Lung (tissue), 12 donors: ENCODE measurements around the gene CDC5L. TPM values are rescaled to one million over a fixed set of nuclear protein-coding genes. Genes with fewer than 3 reads are reported as not detected.
A peak's percentile ranks its signal among the peaks of the same experiment; 100 is the strongest.
"Not testable (repeated sequence)": the region's sequence is repeated elsewhere in the genome, so short reads cannot be mapped to it uniquely, and the experiment has no call there.

Experiments
- ATAC-seq: fragments of 200-7000 bp; cut with Tn5 transposase; one replicate; pipeline ENCODE4 v1.9.1; 2020; ENCODE audit warnings: moderate number of reproducible peaks; ENCODE audit not compliant: insufficient read depth, low FRiP score
- DNase-seq, 3 donors: peaks; one replicate each; pipeline ENCODE4 v3.0.0-alpha.2; 2013 to 2017
- H3K27ac ChIP-seq, 2 donors: one replicate each; pipeline ENCODE4 v1.5.1; 2013; ENCODE audit warnings: mild to moderate bottlenecking in 2 of 2, moderate library complexity in 2 of 2, control low read depth in 1 of 2, inconsistent platforms in 1 of 2, low read depth in 1 of 2, low read length in 1 of 2
- H3K27me3 ChIP-seq, 3 donors: one replicate each; pipeline ENCODE4 v1.5.1; 2013; ENCODE audit warnings: low read length in 2 of 3; ENCODE audit not compliant: control insufficient read depth in 3 of 3, insufficient read depth in 3 of 3
- H3K36me3 ChIP-seq, 4 donors: one replicate each; pipeline ENCODE4 v1.5.1; 2013; ENCODE audit warnings: low read length in 4 of 4, mild to moderate bottlenecking in 1 of 4, moderate library complexity in 1 of 4; ENCODE audit not compliant: control insufficient read depth in 4 of 4, insufficient read depth in 4 of 4
- H3K4me1 ChIP-seq, 5 donors: one replicate each; pipeline ENCODE4 v1.5.1; 2013; ENCODE audit warnings: low read length in 5 of 5, mild to moderate bottlenecking in 2 of 5, moderate library complexity in 1 of 5; ENCODE audit not compliant: control insufficient read depth in 5 of 5, insufficient read depth in 5 of 5
- H3K4me3 ChIP-seq: one replicate; pipeline ENCODE4 v1.5.1; 2013; ENCODE audit warnings: mild to moderate bottlenecking, control low read depth, moderate library complexity
- H3K9ac ChIP-seq, 2 donors: one replicate each; pipeline ENCODE4 v1.5.1; 2013; ENCODE audit warnings: low read length in 2 of 2, control low read depth in 1 of 2; ENCODE audit not compliant: insufficient read depth in 1 of 2
- H3K9me3 ChIP-seq, 4 donors: one replicate each; pipeline ENCODE4 v1.5.1; 2013; ENCODE audit warnings: low read length in 3 of 4, mild to moderate bottlenecking in 1 of 4, moderate library complexity in 1 of 4; ENCODE audit not compliant: control insufficient read depth in 4 of 4, insufficient read depth in 3 of 4
- CTCF ChIP-seq: IDR thresholded peaks from 2 replicates; pipeline ENCODE4 v1.5.1; 2012; ENCODE audit warnings: mild to moderate bottlenecking; ENCODE audit errors: control extremely low read depth, extremely low read depth
- WGBS, 2 donors: extraction: QIAGEN DNeasy Blood & Tissue Kit; methylation state at CpG; one replicate each; pipeline ENCODE4 v1.1.7; 2013; 5-methylcytosine and 5-hydroxymethylcytosine counted together
- polyA plus RNA-seq, 2 donors: library from polyadenylated mRNA; stranded (reverse); fragments of 200-250 nt; gene quantifications; one replicate each; pipeline ENCODE4 v1.2.1, GENCODE V29; 2013
- total RNA-seq, 2 donors: library from RNA; depleted of rRNA in 1 of 2; stranded (reverse); fragments of >200 nt in 1 of 2; gene quantifications; one replicate each; pipeline ENCODE4 v1.2.1, GENCODE V29; 2014 to 2021
- donor health status: control.
- donor health status: control.
- donor health status: Bipolar disorder and iron deficiency.
- donor health status: healthy.
- donor health status: DM: yes; HTN: yes; CAD: no.

CDC5L gene
- total and polyA plus RNA-seq, 4 donors: 5.1 to 26.8 (median 11.3) TPM

DNA sequence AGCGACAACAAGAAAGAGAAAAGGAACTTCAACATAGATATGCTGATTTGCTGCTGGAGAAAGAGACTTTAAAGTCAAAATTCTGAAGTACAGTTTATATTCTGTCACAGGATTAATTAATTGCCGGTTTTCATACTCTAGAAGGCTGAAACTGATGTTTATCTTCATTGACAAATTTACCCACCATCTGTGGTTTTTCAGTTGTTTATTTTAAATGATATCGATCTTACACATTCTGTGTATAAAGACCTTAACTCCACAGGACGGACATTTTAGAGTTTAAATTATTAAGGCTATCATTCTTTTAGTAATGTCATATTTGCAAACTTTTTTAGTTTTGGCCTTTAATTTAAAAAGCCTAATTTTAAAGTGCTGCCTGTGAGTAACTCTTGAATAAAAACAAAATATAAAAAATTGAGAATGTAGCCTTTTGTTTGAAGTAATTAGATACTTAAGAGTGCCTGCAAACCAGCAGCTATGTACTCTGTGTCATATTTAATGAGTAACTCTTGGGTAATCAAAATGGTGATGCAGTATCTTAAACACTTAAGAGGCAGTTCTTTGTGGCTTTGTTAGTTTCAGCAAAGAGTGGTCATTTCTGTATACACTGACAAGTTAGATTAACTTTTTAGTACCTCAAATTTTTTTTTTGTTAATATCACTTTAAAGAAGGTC lies 59.3 kb downstream of the CDC5L start:
- DNase-seq (peak in 1 of 3 donors; percentile 33), ATAC-seq (no peak)
- Histone ChIP-seq H3K9me3 (peaks cover 0 to 6% (median 2%) of the 10 kb centered on the region in 4 donors), H3K36me3 (peaks cover 6 to 32% (median 19%) of the 10 kb centered on the region in 4 donors), H3K4me3 (no peak overlapping the region), H3K4me1 (peaks cover 0 to 16% (median 4%) of the 10 kb centered on the region in 5 donors), H3K27me3 (no peaks in the 10 kb centered on the region), H3K27ac (no peak overlapping the region), H3K9ac (no peak overlapping the region)
- no peak for TF ChIP-seq CTCF
- 56 to 77% methylated on average over 4 of the region's 4 CpGs for WGBS, 2 donors

GRCh38 chr6:44449181-44449580 lies 61.7 kb downstream of the CDC5L start:
- not testable (repeated sequence) for H3K27me3 ChIP-seq, ATAC-seq, DNase-seq, H3K9me3 ChIP-seq, H3K9ac ChIP-seq, H3K27ac ChIP-seq, H3K4me3 ChIP-seq
- Histone ChIP-seq H3K4me1 (peaks cover 0 to 17% (median 4%) of the 10 kb centered on the region in 5 donors), H3K36me3 (peaks cover 8 to 28% (median 13%) of the 10 kb centered on the region in 4 donors)
- WGBS, 2 donors: 90 to 95% methylated on average over 2 of the region's 2 CpGs

DNA sequence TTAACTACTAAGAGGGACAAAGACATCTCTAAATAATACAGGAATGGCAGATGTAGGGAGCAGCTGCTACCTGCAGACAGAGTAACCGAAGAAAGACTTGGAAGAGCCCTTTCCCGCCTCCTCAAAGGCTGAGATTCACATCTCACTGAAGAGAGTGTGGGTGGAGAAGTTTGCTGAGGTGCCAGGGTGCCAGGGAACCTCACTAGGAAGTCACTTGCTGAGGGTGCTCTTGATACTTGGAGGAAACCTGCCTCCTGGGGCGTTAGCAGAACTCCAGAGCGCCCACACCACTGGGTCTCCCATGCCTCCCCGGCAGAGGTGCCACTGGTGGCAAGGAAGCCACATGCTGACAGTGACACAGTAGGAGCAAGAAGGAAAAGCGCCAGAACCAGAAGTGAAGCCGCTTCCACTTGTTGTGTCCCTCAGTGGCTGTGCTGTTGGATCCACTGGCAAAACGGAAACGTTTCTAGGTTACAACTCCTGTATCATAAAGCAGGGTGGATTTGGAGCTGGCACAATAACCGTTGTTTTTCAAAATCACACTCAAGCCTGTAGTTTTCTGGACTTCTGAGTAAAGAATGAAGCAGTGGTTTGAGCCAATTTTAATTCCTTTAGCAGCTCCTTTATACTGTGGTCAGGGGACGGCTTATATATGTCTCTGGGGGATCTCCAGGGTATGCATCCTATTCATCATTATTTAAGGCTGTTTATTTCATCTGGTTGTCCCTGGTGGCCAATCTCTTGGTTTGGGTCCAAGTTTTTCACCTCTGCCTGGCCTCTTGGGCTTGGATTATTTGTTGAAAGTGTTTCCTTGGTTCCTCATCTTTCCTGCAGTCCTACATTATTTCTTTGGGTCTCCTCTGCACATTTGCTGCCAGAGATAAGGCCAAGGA lies 64.5 kb downstream of the CDC5L start:
- WGBS, 2 donors: 89 to 93% methylated on average over 11 of the region's 11 CpGs
- no peak for TF ChIP-seq CTCF
- no peak overlapping the region for H3K9ac ChIP-seq

GRCh38 chr6:44452725-44453124 lies 65.2 kb downstream of the CDC5L start:
- H3K27ac ChIP-seq: no peak overlapping the region
- no peak for ATAC-seq

More for the DNA sequence above, 64.5 kb downstream of the CDC5L start:
- no peak for ATAC-seq
- no peaks in the 10 kb centered on the region for H3K9me3 ChIP-seq
- no peaks in the 10 kb centered on the region for H3K27me3 ChIP-seq
- peaks cover 0 to 8% (median 0%) of the 10 kb centered on the region in 5 donors for H3K4me1 ChIP-seq
- peaks cover 0 to 11% (median 6%) of the 10 kb centered on the region in 4 donors for H3K36me3 ChIP-seq
- H3K27ac ChIP-seq: no peak overlapping the region
- DNase-seq: peak in 1 of 3 donors; percentile 5
- no peak overlapping the region for H3K4me3 ChIP-seq

More at GRCh38 chr6:44452725-44453124, 65.2 kb downstream of the CDC5L start:
- no peak for DNase-seq
- no peaks in the 10 kb centered on the region for H3K9me3 ChIP-seq
- H3K4me3 ChIP-seq: no peak overlapping the region
- WGBS, 2 donors: 71 to 87% methylated on average over 4 of the region's 4 CpGs
- H3K36me3 ChIP-seq: peaks cover 0 to 8% (median 6%) of the 10 kb centered on the region in 4 donors
- no peak overlapping the region for H3K9ac ChIP-seq
- H3K27me3 ChIP-seq: no peaks in the 10 kb centered on the region
- TF ChIP-seq CTCF: no peak
- peaks cover 0 to 8% (median 0%) of the 10 kb centered on the region in 5 donors for H3K4me1 ChIP-seq
